ENCODE data around the gene RBBP9. TPM values are rescaled to one million over a fixed set of nuclear protein-coding genes. Genes with fewer than 3 reads are reported as not detected.

RBBP9 gene
- total and polyA plus RNA-seq, 2 experiments from 2014 or later: 11.3 to 29.9 TPM

DNA sequence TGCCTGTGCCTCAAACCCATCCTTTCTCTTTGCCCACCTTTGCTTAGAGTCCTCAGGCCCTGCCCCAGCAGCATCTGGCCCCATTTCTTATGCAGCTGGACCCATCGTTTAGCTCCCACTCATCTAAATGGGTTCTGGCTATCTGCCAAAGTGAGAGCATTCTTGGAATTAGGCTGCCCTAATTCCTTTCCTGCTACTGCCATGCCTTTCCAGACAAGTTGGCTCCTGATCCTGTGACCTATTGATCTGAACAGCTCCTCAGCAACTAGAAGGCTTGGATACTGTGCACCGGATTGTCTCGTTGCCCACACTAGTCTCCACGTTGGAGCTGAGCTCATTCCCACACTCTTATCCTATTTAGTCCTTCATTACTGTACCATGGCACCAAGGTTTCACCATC lies 53.1 kb downstream of the RBBP9 start:
- Histone ChIP-seq H3K36me3 (ENCODE audit: low read depth) (no peaks in the 10 kb centered on the region), H4K20me1 (ENCODE audit: insufficient read depth) (no peaks in the 10 kb centered on the region), H3K4me1 (ENCODE audit: insufficient read depth) (no peaks in the 10 kb centered on the region), H3K9me3 (ENCODE audit: low read depth) (no peaks in the 10 kb centered on the region), H3K4me2 (ENCODE audit: unreplicated experiment) (no peak overlapping the region), H3K4me3 (no peak overlapping the region), H3F3A (ENCODE audit: insufficient read depth) (no peaks in the 10 kb centered on the region), H3K9ac (no peak overlapping the region), H3K9me2 (ENCODE audit: insufficient read depth) (no peaks in the 10 kb centered on the region), H2AFZ (no peak overlapping the region), H3K79me2 (ENCODE audit: insufficient read depth) (no peaks in the 10 kb centered on the region), H3K27me3 (replicated peaks; ENCODE audit: insufficient read depth) (no peaks in the 10 kb centered on the region), H3K27ac (no peak overlapping the region)
- peak; percentile 30 for DNase-seq
- TF ChIP-seq EZH2phosphoT487 (IDR thresholded peaks at IDR 0.05; ENCODE audit: insufficient read depth, low read depth) (no peak), EZH2 (IDR thresholded peaks at IDR 0.05; ENCODE audit: insufficient read depth, poor library complexity, severe bottlenecking) (no peak)
- 62 to 66% methylated on average over 4 of the region's 4 CpGs for WGBS, 2 experiments (ENCODE audit: low coverage in 1 of 2, low lambda C conversion rate in 2 of 2, missing lambda C conversion rate in 2 of 2)
- in situ Hi-C loops (cut with MboI): no loop called here

DNA sequence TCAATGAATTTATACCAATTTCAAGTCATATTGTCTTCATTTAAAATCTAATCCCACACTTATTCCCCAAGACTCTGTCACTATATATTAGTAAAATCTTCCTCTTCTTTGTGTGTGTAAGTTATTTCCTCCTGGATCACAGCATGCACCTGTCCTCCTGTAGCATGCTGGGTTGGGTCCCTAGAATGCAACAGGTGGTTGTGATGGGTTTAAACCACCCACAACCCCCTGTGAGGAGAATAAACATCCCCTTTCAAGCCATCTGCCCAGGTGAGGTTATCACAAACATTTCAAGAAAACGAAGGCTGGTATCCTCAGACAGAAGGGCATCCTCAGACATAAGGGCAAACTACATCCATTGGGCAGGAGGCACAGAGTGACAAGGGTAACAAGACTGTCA lies 56.6 kb downstream of the RBBP9 start:
- Histone ChIP-seq H2AFZ (no peak overlapping the region), H3K9me3 (ENCODE audit: low read depth) (no peaks in the 10 kb centered on the region), H3K9ac (no peak overlapping the region), H3K36me3 (ENCODE audit: low read depth) (no peaks in the 10 kb centered on the region), H3K9me2 (ENCODE audit: insufficient read depth) (no peaks in the 10 kb centered on the region), H3K79me2 (ENCODE audit: insufficient read depth) (no peaks in the 10 kb centered on the region), H3K4me2 (ENCODE audit: unreplicated experiment) (no peak overlapping the region), H3K4me1 (ENCODE audit: insufficient read depth) (no peaks in the 10 kb centered on the region), H4K20me1 (ENCODE audit: insufficient read depth) (no peaks in the 10 kb centered on the region), H3K27me3 (replicated peaks; ENCODE audit: insufficient read depth) (no peaks in the 10 kb centered on the region), H3K4me3 (no peak overlapping the region), H3F3A (ENCODE audit: insufficient read depth) (no peaks in the 10 kb centered on the region), H3K27ac (no peak overlapping the region)
- in situ Hi-C loops (cut with MboI): no loop called here
- no peak for DNase-seq
- TF ChIP-seq EZH2 (IDR thresholded peaks at IDR 0.05; ENCODE audit: insufficient read depth, poor library complexity, severe bottlenecking) (no peak), EZH2phosphoT487 (IDR thresholded peaks at IDR 0.05; ENCODE audit: insufficient read depth, low read depth) (no peak)
- 0% methylated on average over 1 of the region's 1 CpG for WGBS, 2 experiments (ENCODE audit: low coverage in 1 of 2, low lambda C conversion rate in 2 of 2, missing lambda C conversion rate in 2 of 2)

DNA sequence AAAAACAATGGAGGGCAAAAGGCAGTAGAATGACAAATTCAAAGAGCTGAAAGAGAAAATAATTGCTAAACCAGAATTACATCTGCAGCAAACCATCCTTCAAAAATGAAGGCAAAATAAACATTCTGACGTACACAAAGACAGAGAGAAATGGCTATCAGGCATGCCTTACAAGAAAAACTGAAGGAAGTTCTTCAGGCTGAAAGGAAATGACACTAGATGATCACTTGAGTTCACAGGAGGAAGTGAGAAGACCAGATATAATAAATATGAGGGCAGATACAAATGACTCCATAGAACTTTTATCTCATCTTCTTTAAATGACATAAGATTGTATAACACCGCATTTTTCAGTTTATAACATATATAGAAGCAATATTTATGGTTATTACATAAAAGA lies 60.2 kb downstream of the RBBP9 start:
- in situ Hi-C loops (cut with MboI): no loop called here
- Histone ChIP-seq H3F3A (ENCODE audit: insufficient read depth) (no peaks in the 10 kb centered on the region), H3K9me3 (ENCODE audit: low read depth) (no peaks in the 10 kb centered on the region), H3K79me2 (ENCODE audit: insufficient read depth) (no peaks in the 10 kb centered on the region), H3K27ac (no peak overlapping the region), H3K9me2 (ENCODE audit: insufficient read depth) (no peaks in the 10 kb centered on the region), H2AFZ (no peak overlapping the region), H3K4me2 (ENCODE audit: unreplicated experiment) (no peak overlapping the region), H3K4me1 (ENCODE audit: insufficient read depth) (no peaks in the 10 kb centered on the region), H3K36me3 (ENCODE audit: low read depth) (no peaks in the 10 kb centered on the region), H3K9ac (no peak overlapping the region), H3K4me3 (no peak overlapping the region), H4K20me1 (ENCODE audit: insufficient read depth) (no peaks in the 10 kb centered on the region), H3K27me3 (replicated peaks; ENCODE audit: insufficient read depth) (no peaks in the 10 kb centered on the region)
- WGBS, 2 experiments (ENCODE audit: low coverage in 1 of 2, low lambda C conversion rate in 2 of 2, missing lambda C conversion rate in 2 of 2): 74 to 80% methylated on average over 2 of the region's 2 CpGs
- no peak for TF ChIP-seq EZH2 (IDR thresholded peaks at IDR 0.05; ENCODE audit: insufficient read depth, poor library complexity, severe bottlenecking)
- DNase-seq: no peak

MicroRNA genes within 50 kb of the gene (microRNA counts, 767-probe panel; counts per million panel counts)
- microRNA hsa-miR-3192: 447 counts per million, percentile 86 among the panel's probes with 10 or more counts

Small RNA genes lying within 50 kb of the gene (microRNA-seq; reads per million reads assigned to microRNA genes)
- gene MIR3192 (ENCODE audit: borderline number of aligned reads): 2.6 reads per million

Small RNA genes lying within 50 kb of the gene (small RNA-seq; reads per million reads assigned to genes)
- gene MIR3192 (ENCODE audit: low read depth, low replicate concordance): not detected

Other genes with a start within 250 kb of the RBBP9 start
- 17.9 and 18.0 TPM in 2 replicates for gene ZNF133, start 208.7 kb downstream of the RBBP9 start, total RNA-seq (2014; rRNA removed; shearing (Covaris generic))
- gene ZNF133, start 208.7 kb downstream of the RBBP9 start, polyA plus RNA-seq (2016; fragmentation: Nextera tagmentation; extraction: Ambion mirVana): 10.7 and 11.3 TPM in 2 replicates
- 1.2 and 3.4 TPM in 2 replicates for gene DZANK1, start 30.2 kb downstream of the RBBP9 start, total RNA-seq (2014; rRNA removed; shearing (Covaris generic))
- gene DZANK1, start 30.2 kb downstream of the RBBP9 start, polyA plus RNA-seq (2016; fragmentation: Nextera tagmentation; extraction: Ambion mirVana): 1.6 TPM in 2 replicates
- 11.2 and 12.9 TPM in 2 replicates for gene POLR3F, start 29.8 kb downstream of the RBBP9 start, total RNA-seq (2014; rRNA removed; shearing (Covaris generic))
- 11.3 and 12.4 TPM in 2 replicates for gene POLR3F, start 29.8 kb downstream of the RBBP9 start, polyA plus RNA-seq (2016; fragmentation: Nextera tagmentation; extraction: Ambion mirVana)
- gene SEC23B, start 10.7 kb upstream of the RBBP9 start, total RNA-seq (2014; rRNA removed; shearing (Covaris generic)): 48.5 and 49.2 TPM in 2 replicates
- 36.8 and 43.8 TPM in 2 replicates for gene SEC23B, start 10.7 kb upstream of the RBBP9 start, polyA plus RNA-seq (2016; fragmentation: Nextera tagmentation; extraction: Ambion mirVana)
- gene SMIM26, start 70.2 kb upstream of the RBBP9 start, total RNA-seq (2014; rRNA removed; shearing (Covaris generic)): 54.9 and 115 TPM in 2 replicates
- 142 and 148 TPM in 2 replicates for gene SMIM26, start 70.2 kb upstream of the RBBP9 start, polyA plus RNA-seq (2016; fragmentation: Nextera tagmentation; extraction: Ambion mirVana)
- 64.6 and 73.3 TPM in 2 replicates for gene DTD1, start 90.8 kb upstream of the RBBP9 start, total RNA-seq (2014; rRNA removed; shearing (Covaris generic))
- 77.7 and 79.8 TPM in 2 replicates for gene DTD1, start 90.8 kb upstream of the RBBP9 start, polyA plus RNA-seq (2016; fragmentation: Nextera tagmentation; extraction: Ambion mirVana)